H9 (cell line): ENCODE results near the gene GHRL. TPM values are rescaled to one million over a fixed set of nuclear protein-coding genes. Genes with fewer than 3 reads are reported as not detected.

Experiments used
- DNase-seq: peaks from one replicate; pipeline ENCODE4 v3.0.0-alpha.2; 2017
- H2AFZ ChIP-seq: one replicate; pipeline ENCODE4 v1.6.1; 2013; ENCODE audit warnings: mild to moderate bottlenecking, low read length, control low read depth, moderate library complexity
- H2AK5ac ChIP-seq: 2 replicates; pipeline ENCODE4 v1.6.1; 2013; ENCODE audit warnings: low read length, control low read depth, mixed read lengths; ENCODE audit not compliant: insufficient read length
- H2BK120ac ChIP-seq: one replicate; pipeline ENCODE4 v1.6.1; 2013; ENCODE audit warnings: low read depth, mild to moderate bottlenecking, low read length, control low read depth, inconsistent platforms; ENCODE audit not compliant: poor library complexity, severe bottlenecking
- H2BK12ac ChIP-seq: 2 replicates; pipeline ENCODE4 v1.6.1; 2013; ENCODE audit warnings: low read length, control low read depth, mixed read lengths, low read depth; ENCODE audit not compliant: insufficient read length
- H2BK15ac ChIP-seq: 2 replicates; pipeline ENCODE4 v1.6.1; 2013; ENCODE audit warnings: low read depth, low read length, control low read depth
- H2BK20ac ChIP-seq: one replicate; pipeline ENCODE4 v1.6.1; 2013; ENCODE audit warnings: low read depth, mild to moderate bottlenecking, low read length, control low read depth, inconsistent platforms; ENCODE audit not compliant: poor library complexity, severe bottlenecking
- H2BK5ac ChIP-seq: 2 replicates; pipeline ENCODE4 v1.6.1; 2013; ENCODE audit warnings: low read length, control low read depth, mixed read lengths; ENCODE audit not compliant: insufficient read length
- H3K14ac ChIP-seq: 2 replicates; pipeline ENCODE4 v1.6.1; 2013; ENCODE audit warnings: low read length, control low read depth; ENCODE audit not compliant: insufficient read depth
- H3K18ac ChIP-seq: 2 replicates; pipeline ENCODE4 v1.6.1; 2013; ENCODE audit warnings: low read depth, mild to moderate bottlenecking, mixed read lengths, low read length, control low read depth; ENCODE audit not compliant: insufficient read length
- H3K23ac ChIP-seq: 2 replicates; pipeline ENCODE4 v1.6.1; 2013; ENCODE audit warnings: low read length, control low read depth, mixed read lengths, low read depth; ENCODE audit not compliant: insufficient read length
- H3K23me2 ChIP-seq: 2 replicates; pipeline ENCODE4 v1.6.1; 2013; ENCODE audit warnings: low read depth, mild to moderate bottlenecking, mixed read lengths, low read length, control low read depth; ENCODE audit not compliant: insufficient read length, poor library complexity, severe bottlenecking
- H3K27ac ChIP-seq: 2 replicates; pipeline ENCODE4 v1.5.1; 2013; ENCODE audit warnings: low read length, control low read depth, mixed read lengths, low read depth; ENCODE audit not compliant: insufficient read length
- H3K27me3 ChIP-seq: 2 replicates; pipeline ENCODE4 v1.6.1; 2013; ENCODE audit warnings: low read length, control low read depth, inconsistent platforms; ENCODE audit not compliant: insufficient read depth
- H3K4ac ChIP-seq: 2 replicates; pipeline ENCODE4 v1.6.1; 2013; ENCODE audit warnings: low read depth, mild to moderate bottlenecking, control low read depth, inconsistent platforms, low read length, moderate library complexity
- H3K4me1 ChIP-seq: 2 replicates; pipeline ENCODE4 v1.6.1; 2013; ENCODE audit warnings: low read length, control low read depth, inconsistent platforms; ENCODE audit not compliant: insufficient read depth
- H3K4me2 ChIP-seq: 2 replicates; pipeline ENCODE4 v1.6.1; 2013; ENCODE audit warnings: low read length, control low read depth, mixed read lengths; ENCODE audit not compliant: insufficient read length, insufficient read depth
- H3K56ac ChIP-seq: 2 replicates; pipeline ENCODE4 v1.6.1; 2013; ENCODE audit warnings: low read depth, mild to moderate bottlenecking, mixed read lengths, low read length, control low read depth; ENCODE audit not compliant: insufficient read length
- H3K79me1 ChIP-seq: 2 replicates; pipeline ENCODE4 v1.6.1; 2013; ENCODE audit warnings: low read depth, mild to moderate bottlenecking, moderate library complexity, low read length, control low read depth, inconsistent platforms; ENCODE audit not compliant: insufficient read depth, poor library complexity, severe bottlenecking
- H3K79me2 ChIP-seq: 2 replicates; pipeline ENCODE4 v1.6.1; 2013; ENCODE audit warnings: low read length, control low read depth, inconsistent platforms; ENCODE audit not compliant: insufficient read depth
- H3K9ac ChIP-seq: 2 replicates; pipeline ENCODE4 v1.6.1; 2013; ENCODE audit warnings: low read length, control low read depth, mixed read lengths; ENCODE audit not compliant: insufficient read length; ENCODE audit errors: extremely low read depth
- H3K9me3 ChIP-seq: one replicate; pipeline ENCODE4 v1.6.1; 2013; ENCODE audit warnings: low read depth, low read length, inconsistent platforms; ENCODE audit not compliant: control insufficient read depth
- H3T11ph ChIP-seq: one replicate; pipeline ENCODE4 v1.6.1; 2013; ENCODE audit warnings: mild to moderate bottlenecking, low read length, control low read depth, inconsistent platforms
- H4K20me1 ChIP-seq: one replicate; pipeline ENCODE4 v1.6.1; 2013; ENCODE audit not compliant: control insufficient read depth, insufficient read length, insufficient read depth
- H4K5ac ChIP-seq: 2 replicates; pipeline ENCODE4 v1.6.1; 2013; ENCODE audit warnings: low read depth, mild to moderate bottlenecking, mixed read lengths, low read length, control low read depth; ENCODE audit not compliant: insufficient read length
- H4K8ac ChIP-seq: replicated peaks from 2 replicates; pipeline ENCODE4 v1.6.1; 2013; ENCODE audit warnings: low read length, control low read depth, mixed read lengths, low read depth; ENCODE audit not compliant: insufficient read length
- H4K91ac ChIP-seq: 2 replicates; pipeline ENCODE4 v1.6.1; 2013; ENCODE audit warnings: low read depth, mild to moderate bottlenecking, moderate library complexity, mixed read lengths, low read length, control low read depth; ENCODE audit not compliant: insufficient read length
- H3K27ac Mint-ChIP-seq, 3 experiments: 2 replicates in 2 of 3; 3 replicates in 1 of 3; pipeline ENCODE4 v1.8.0; 2020 to 2021; ENCODE audit warnings: mixed read lengths in 3 of 3, mild to moderate bottlenecking in 1 of 3, moderate library complexity in 1 of 3
- H3K27me3 Mint-ChIP-seq: 2 replicates; pipeline ENCODE4 v1.8.0; 2021; ENCODE audit warnings: low read depth, mild to moderate bottlenecking, moderate library complexity, mixed read lengths
- H3K36me3 Mint-ChIP-seq, 3 experiments: 2 replicates in 2 of 3; 3 replicates in 1 of 3; pipeline ENCODE4 v1.8.0; 2020 to 2021; ENCODE audit warnings: low read depth in 3 of 3, mixed read lengths in 3 of 3; ENCODE audit not compliant: insufficient read depth in 1 of 3
- H3K4me1 Mint-ChIP-seq, 2 experiments: 2 replicates each; pipeline ENCODE4 v1.8.0; 2020; ENCODE audit warnings: mixed read lengths in 2 of 2
- H3K4me3 Mint-ChIP-seq, 2 experiments: 2 replicates in 1 of 2; 3 replicates in 1 of 2; pipeline ENCODE4 v1.8.0; 2020 to 2021; ENCODE audit warnings: mild to moderate bottlenecking in 2 of 2, mixed read lengths in 2 of 2, moderate library complexity in 1 of 2
- H3K9me3 Mint-ChIP-seq, 2 experiments: 2 replicates in 1 of 2; 3 replicates in 1 of 2; pipeline ENCODE4 v1.8.0; 2020; ENCODE audit warnings: mild to moderate bottlenecking in 2 of 2, mixed read lengths in 2 of 2, moderate library complexity in 1 of 2
- WGBS: extraction: QIAGEN DNeasy Blood & Tissue Kit; methylation state at CpG from one replicate; pipeline ENCODE4 v1.1.7; 2013; ENCODE audit warnings: missing lambda C conversion rate, low lambda C conversion rate, mixed read lengths; ENCODE audit not compliant: insufficient read length; ENCODE audit errors: extremely low coverage; 5-methylcytosine and 5-hydroxymethylcytosine counted together
- total RNA-seq: library from RNA; stranded (reverse); gene quantifications from 2 replicates; pipeline ENCODE4 v1.2.1, GENCODE V29; 2021
- TF ChIP-seq, protein P1 (sequence below): fragments of 200-600 bp; sonication (generic); conservative IDR thresholded peaks from 3 replicates; pipeline ENCODE4 v1.8.0; 2021; ENCODE audit warnings: antibody characterized with exemption, mild to moderate bottlenecking

GHRL gene
- total RNA-seq, 1 experiment from 2014 or later = 1.3 TPM

DNA sequence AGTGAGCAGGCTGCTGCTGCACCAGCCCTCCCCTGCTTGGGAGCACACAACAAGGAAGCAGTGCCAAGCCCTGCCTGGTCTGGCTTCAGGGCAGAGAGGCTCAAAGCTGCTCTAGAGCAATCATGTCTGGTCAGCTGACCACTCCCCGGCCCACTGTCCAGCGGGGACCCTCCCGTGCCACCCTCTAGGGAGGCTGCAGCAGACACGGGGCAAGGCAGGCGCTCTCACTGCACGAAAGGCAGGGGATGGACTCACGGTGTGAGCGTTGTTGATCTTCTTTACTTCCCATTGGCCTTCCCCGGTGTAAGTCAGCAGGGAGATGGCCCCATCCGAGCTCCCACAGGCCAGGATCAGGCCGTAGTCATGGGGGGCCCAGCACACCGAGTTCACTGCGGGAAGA lies 19.0 kb upstream of the GHRL start:
- Histone ChIP-seq H3K27ac (no peak overlapping the region), H2BK12ac (no peak overlapping the region), H2BK15ac (no peak overlapping the region), H2BK20ac (no peak overlapping the region), H3T11ph (no peak overlapping the region), H4K5ac (no peak overlapping the region), H3K14ac (no peak overlapping the region), H3K23me2 (no peaks in the 10 kb centered on the region), H3K4me2 (no peak overlapping the region), H3K27me3 (no peaks in the 10 kb centered on the region), H3K79me2 (no peaks in the 10 kb centered on the region), H4K20me1 (no peaks in the 10 kb centered on the region), H3K23ac (no peak overlapping the region), H4K91ac (no peak overlapping the region), H3K56ac (no peak overlapping the region), H3K79me1 (no peaks in the 10 kb centered on the region), H3K9ac (no peak overlapping the region), H3K9me3 (no peaks in the 10 kb centered on the region), H2AFZ (no peak overlapping the region), H2AK5ac (no peak overlapping the region), H3K4ac (no peak overlapping the region), H3K18ac (no peak overlapping the region), H2BK5ac (no peak overlapping the region), H3K4me1 (no peaks in the 10 kb centered on the region; the same call in 1 of the 2 replicates), H2BK120ac (no peak overlapping the region), H4K8ac (no peak overlapping the region)
- H3K36me3 Mint-ChIP-seq = peaks cover 24 to 88% (median 85%) of the 10 kb centered on the region in 3 experiments; a peak in 6 of 7 replicates
- H3K4me3 Mint-ChIP-seq = no peak overlapping the region
- TF ChIP-seq, protein P1, sequence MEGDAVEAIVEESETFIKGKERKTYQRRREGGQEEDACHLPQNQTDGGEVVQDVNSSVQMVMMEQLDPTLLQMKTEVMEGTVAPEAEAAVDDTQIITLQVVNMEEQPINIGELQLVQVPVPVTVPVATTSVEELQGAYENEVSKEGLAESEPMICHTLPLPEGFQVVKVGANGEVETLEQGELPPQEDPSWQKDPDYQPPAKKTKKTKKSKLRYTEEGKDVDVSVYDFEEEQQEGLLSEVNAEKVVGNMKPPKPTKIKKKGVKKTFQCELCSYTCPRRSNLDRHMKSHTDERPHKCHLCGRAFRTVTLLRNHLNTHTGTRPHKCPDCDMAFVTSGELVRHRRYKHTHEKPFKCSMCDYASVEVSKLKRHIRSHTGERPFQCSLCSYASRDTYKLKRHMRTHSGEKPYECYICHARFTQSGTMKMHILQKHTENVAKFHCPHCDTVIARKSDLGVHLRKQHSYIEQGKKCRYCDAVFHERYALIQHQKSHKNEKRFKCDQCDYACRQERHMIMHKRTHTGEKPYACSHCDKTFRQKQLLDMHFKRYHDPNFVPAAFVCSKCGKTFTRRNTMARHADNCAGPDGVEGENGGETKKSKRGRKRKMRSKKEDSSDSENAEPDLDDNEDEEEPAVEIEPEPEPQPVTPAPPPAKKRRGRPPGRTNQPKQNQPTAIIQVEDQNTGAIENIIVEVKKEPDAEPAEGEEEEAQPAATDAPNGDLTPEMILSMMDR = no peak
- WGBS = no CpG with 5 or more reads among the region's 13 CpGs
- no peaks in the 10 kb centered on the region for H3K4me1 Mint-ChIP-seq
- no peaks in the 10 kb centered on the region for H3K9me3 Mint-ChIP-seq
- H3K27me3 Mint-ChIP-seq = no peaks in the 10 kb centered on the region
- no peak for DNase-seq
- no peak overlapping the region for H3K27ac Mint-ChIP-seq
